SK-N-SH (cell line): Measurements from ENCODE around the gene GLIS1. TPM values are rescaled to one million over a fixed set of nuclear protein-coding genes. Genes with fewer than 3 reads are reported as not detected.

Experiments used
- CTCF ChIA-PET: fragments of 300-600, 350-600 bp; formaldehyde crosslinking; extraction: SDS; loops from one replicate; lab custom pipeline; 2021; lab: Yijun Ruan, JAX
- POLR2A ChIA-PET: fragments of 350-600 bp; sonication (Branson Sonifier 250); formaldehyde crosslinking; extraction: SDS; loops from one replicate; lab custom pipeline; 2020; ENCODE audit warnings: antibody characterized with exemption, inconsistent platforms; lab: Yijun Ruan, JAX
- DNase-seq: peaks from one replicate; pipeline ENCODE4 v3.0.0; 2012
- H2AFZ ChIP-seq: fragments of 200-600 bp; sonication (generic); 2 replicates; pipeline ENCODE4 v1.8.1; 2016; ENCODE audit warnings: antibody characterized with exemption, mild to moderate bottlenecking, low read depth
- H3F3A ChIP-seq: fragments of 200-600 bp; sonication (generic); replicated peaks from 2 replicates; pipeline ENCODE3; 2016; ENCODE audit warnings: antibody characterized with exemption, mild to moderate bottlenecking; ENCODE audit not compliant: insufficient read depth
- H3K27ac ChIP-seq, 2 experiments: fragments of 200-500 bp in 1 of 2; fragments of 200-600 bp in 1 of 2; sonication (Bioruptor generic) in 1 of 2; sonication (generic), shearing (Covaris generic) in 1 of 2; 2 replicates each; pipeline versions ENCODE4 v1.5.1 to v1.6.1; 2014 to 2016; ENCODE audit warnings: low read depth in 2 of 2, inconsistent platforms in 1 of 2, low read length in 1 of 2, mild to moderate bottlenecking in 1 of 2, mixed read lengths in 1 of 2
- H3K27me3 ChIP-seq: fragments of 200-600 bp; sonication (generic), shearing (Covaris generic); 2 replicates; pipeline ENCODE4 v1.6.1; 2016; ENCODE audit warnings: mixed run types; ENCODE audit not compliant: insufficient read depth
- H3K36me3 ChIP-seq, 2 experiments: fragments of 200-500 bp in 1 of 2; fragments of 200-600 bp in 1 of 2; sonication (Bioruptor generic) in 1 of 2; sonication (generic) in 1 of 2; replicated peaks in 1 of 2; 2 replicates each; pipeline versions ENCODE3 to v1.5.1; 2014 to 2016; ENCODE audit warnings: low read length in 1 of 2, mild to moderate bottlenecking in 1 of 2; ENCODE audit not compliant: insufficient read depth in 2 of 2, control insufficient read depth in 1 of 2
- H3K4me1 ChIP-seq, 2 experiments: fragments of 200-500 bp in 1 of 2; fragments of 200-600 bp in 1 of 2; sonication (Bioruptor generic) in 1 of 2; sonication (generic), shearing (Covaris generic) in 1 of 2; 2 replicates each; pipeline versions ENCODE4 v1.5.1 to v1.6.1; 2014 to 2016; ENCODE audit warnings: low read depth in 1 of 2, low read length in 1 of 2, mixed run types in 1 of 2; ENCODE audit not compliant: insufficient read depth in 2 of 2, control insufficient read depth in 1 of 2
- H3K4me2 ChIP-seq: fragments of 200-600 bp; sonication (generic), shearing (Covaris generic); 2 replicates; pipeline ENCODE4 v1.6.1; 2017; ENCODE audit warnings: mixed run types
- H3K4me3 ChIP-seq, 2 experiments: fragments of 200-500 bp in 1 of 2; fragments of 200-600 bp in 1 of 2; sonication (Bioruptor generic) in 1 of 2; sonication (generic), shearing (Covaris generic) in 1 of 2; 2 replicates each; pipeline versions ENCODE4 v1.5.1 to v1.8.1; 2014 to 2016; ENCODE audit warnings: low read depth in 2 of 2, inconsistent platforms in 1 of 2, low read length in 1 of 2, mild to moderate bottlenecking in 1 of 2, mixed read lengths in 1 of 2, moderate library complexity in 1 of 2
- H3K79me2 ChIP-seq: fragments of 200-600 bp; sonication (generic); 2 replicates; pipeline ENCODE4 v1.8.1; 2017; ENCODE audit warnings: mild to moderate bottlenecking; ENCODE audit not compliant: insufficient read depth
- H3K9ac ChIP-seq: fragments of 200-600 bp; sonication (generic); 2 replicates; pipeline ENCODE4 v1.6.1; 2017; ENCODE audit warnings: mixed run types
- H3K9me2 ChIP-seq: fragments of 200-600 bp; sonication (generic); 2 replicates; pipeline ENCODE4 v1.6.1; 2017; ENCODE audit warnings: mixed run types
- H3K9me3 ChIP-seq: fragments of 200-600 bp; sonication (generic); 2 replicates; pipeline ENCODE4 v1.6.1; 2017; ENCODE audit warnings: mixed run types, mild to moderate bottlenecking, moderate library complexity
- H4K20me1 ChIP-seq: fragments of 200-600 bp; sonication (generic); 2 replicates; pipeline ENCODE4 v1.6.1; 2017; ENCODE audit warnings: mild to moderate bottlenecking, mixed run types; ENCODE audit not compliant: insufficient read depth
- CHD2 ChIP-seq: fragments of 150-350 bp; IDR thresholded peaks from 2 replicates; pipeline ENCODE4 v1.6.1; 2018; ENCODE audit warnings: low read length; ENCODE audit not compliant: partially characterized antibody
- FOXJ3 ChIP-seq: sonication (generic); formaldehyde crosslinking; IDR thresholded peaks from 2 replicates; pipeline ENCODE4 v1.5.1; 2020; ENCODE audit warnings: mild to moderate bottlenecking, missing genetic modification reagents
- GABPA ChIP-seq: IDR thresholded peaks from 2 replicates; pipeline ENCODE4 v1.4.0; 2012; ENCODE audit warnings: low read depth, mild to moderate bottlenecking
- GATA2 ChIP-seq: sonication (generic); formaldehyde crosslinking; IDR thresholded peaks from 2 replicates; pipeline ENCODE4 v1.5.0; 2020; ENCODE audit warnings: mild to moderate bottlenecking, missing genetic modification reagents
- MXI1 ChIP-seq: IDR thresholded peaks from 2 replicates; pipeline ENCODE4 v1.6.1; 2012; ENCODE audit warnings: mild to moderate bottlenecking, low read depth, low read length, improper control_type of control experiment
- NFIC ChIP-seq: IDR thresholded peaks from 2 replicates; pipeline ENCODE4 v1.4.0; 2012; ENCODE audit warnings: borderline replicate concordance
- NRF1 ChIP-seq: IDR thresholded peaks from 2 replicates; pipeline ENCODE4 v1.6.1; 2012; ENCODE audit warnings: low read depth, mild to moderate bottlenecking, low read length
- RAD21 ChIP-seq: IDR thresholded peaks from 2 replicates; pipeline ENCODE4 v1.6.1; 2012; ENCODE audit warnings: mild to moderate bottlenecking, low read length
- RCOR1 ChIP-seq: fragments of 150-350 bp; IDR thresholded peaks from 2 replicates; pipeline ENCODE4 v1.6.1; 2017; ENCODE audit warnings: antibody characterized with exemption, low read length
- SIN3A ChIP-seq: IDR thresholded peaks from 2 replicates; pipeline ENCODE4 v1.6.1; 2012; ENCODE audit warnings: low read depth, mild to moderate bottlenecking, low read length, moderate library complexity, borderline replicate concordance
- SMC3 ChIP-seq: IDR thresholded peaks from 2 replicates; pipeline ENCODE4 v1.6.1; 2012; ENCODE audit warnings: low read depth, low read length, improper control_type of control experiment
- TAF1 ChIP-seq: IDR thresholded peaks from 2 replicates; pipeline ENCODE4 v1.6.1; 2012; ENCODE audit warnings: low read depth, mild to moderate bottlenecking, low read length, moderate library complexity, borderline replicate concordance
- TEAD4 ChIP-seq: IDR thresholded peaks from 2 replicates; pipeline ENCODE4 v1.4.0; 2012; ENCODE audit warnings: mild to moderate bottlenecking, borderline replicate concordance; ENCODE audit not compliant: insufficient read depth
- WGBS: methylation state at CpG from one replicate; pipeline ENCODE4 v1.1.6; 2017; ENCODE audit warnings: low lambda C conversion rate; 5-methylcytosine and 5-hydroxymethylcytosine counted together
- polyA plus RNA-seq, 3 experiments: library from polyadenylated mRNA; depleted of rRNA; stranded (reverse); fragments of >200 nt; gene quantifications; 2 replicates each; pipeline ENCODE4 v1.2.3, GENCODE V29; 2012
- TF ChIP-seq, protein P1 (sequence below): fragments of 150-350 bp; IDR thresholded peaks from 2 replicates; pipeline ENCODE4 v1.6.1; 2016; ENCODE audit warnings: mild to moderate bottlenecking, low read depth, low read length
- TF ChIP-seq, protein P2 (sequence below): IDR thresholded peaks from 2 replicates; pipeline ENCODE4 v1.4.0; 2012; ENCODE audit warnings: low read depth, borderline replicate concordance
- TF ChIP-seq, protein P3 (sequence below): IDR thresholded peaks from 2 replicates; pipeline ENCODE4 v1.4.0; 2012; ENCODE audit warnings: low read depth

Gene GLIS1
- polyA plus RNA-seq, 1 of the 3 experiments (the other 2 are of a cell fraction): 0.13 TPM

DNA sequence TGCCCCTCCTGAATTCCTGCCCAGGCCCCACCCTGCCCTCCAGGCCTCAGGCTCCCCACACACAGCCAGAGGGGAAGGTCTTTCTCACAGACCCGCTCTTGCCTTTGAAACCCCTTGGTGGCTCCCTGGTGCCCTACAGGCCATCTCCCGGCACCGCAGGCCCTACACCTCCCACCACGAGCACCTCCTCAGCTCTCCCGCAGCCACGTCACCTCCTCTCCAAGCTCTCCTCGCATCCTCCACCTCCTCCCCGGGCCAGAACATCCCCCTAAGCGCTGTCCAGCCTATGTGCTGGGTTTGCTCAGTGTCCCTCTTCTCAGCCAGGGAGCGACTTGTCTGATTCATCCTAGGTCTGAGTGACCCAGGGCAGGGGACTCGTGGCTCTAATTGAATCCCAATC, 213.4 kb downstream of the GLIS1 start:
- ChIA-PET CTCF (interaction anchor here (0.8 to 1.6 kb wide), 6 partner anchors 9 to 40 kb away, joined by 3 to 5 read pairs (median 4); no protein-coding TSS in a partner anchor), POLR2A (no interaction called here)
- H3K36me3 ChIP-seq: no peaks in the 10 kb centered on the region
- peak; percentile 66 for DNase-seq
- no peak for TF ChIP-seq GABPA
- no peak for TF ChIP-seq RAD21
- TF ChIP-seq, protein P1, sequence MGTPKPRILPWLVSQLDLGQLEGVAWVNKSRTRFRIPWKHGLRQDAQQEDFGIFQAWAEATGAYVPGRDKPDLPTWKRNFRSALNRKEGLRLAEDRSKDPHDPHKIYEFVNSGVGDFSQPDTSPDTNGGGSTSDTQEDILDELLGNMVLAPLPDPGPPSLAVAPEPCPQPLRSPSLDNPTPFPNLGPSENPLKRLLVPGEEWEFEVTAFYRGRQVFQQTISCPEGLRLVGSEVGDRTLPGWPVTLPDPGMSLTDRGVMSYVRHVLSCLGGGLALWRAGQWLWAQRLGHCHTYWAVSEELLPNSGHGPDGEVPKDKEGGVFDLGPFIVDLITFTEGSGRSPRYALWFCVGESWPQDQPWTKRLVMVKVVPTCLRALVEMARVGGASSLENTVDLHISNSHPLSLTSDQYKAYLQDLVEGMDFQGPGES: no peak
- TF ChIP-seq FOXJ3 (CRISPR knock-in tag): no peak
- TF ChIP-seq GATA2 (CRISPR knock-in tag): no peak
- TF ChIP-seq, protein P2, sequence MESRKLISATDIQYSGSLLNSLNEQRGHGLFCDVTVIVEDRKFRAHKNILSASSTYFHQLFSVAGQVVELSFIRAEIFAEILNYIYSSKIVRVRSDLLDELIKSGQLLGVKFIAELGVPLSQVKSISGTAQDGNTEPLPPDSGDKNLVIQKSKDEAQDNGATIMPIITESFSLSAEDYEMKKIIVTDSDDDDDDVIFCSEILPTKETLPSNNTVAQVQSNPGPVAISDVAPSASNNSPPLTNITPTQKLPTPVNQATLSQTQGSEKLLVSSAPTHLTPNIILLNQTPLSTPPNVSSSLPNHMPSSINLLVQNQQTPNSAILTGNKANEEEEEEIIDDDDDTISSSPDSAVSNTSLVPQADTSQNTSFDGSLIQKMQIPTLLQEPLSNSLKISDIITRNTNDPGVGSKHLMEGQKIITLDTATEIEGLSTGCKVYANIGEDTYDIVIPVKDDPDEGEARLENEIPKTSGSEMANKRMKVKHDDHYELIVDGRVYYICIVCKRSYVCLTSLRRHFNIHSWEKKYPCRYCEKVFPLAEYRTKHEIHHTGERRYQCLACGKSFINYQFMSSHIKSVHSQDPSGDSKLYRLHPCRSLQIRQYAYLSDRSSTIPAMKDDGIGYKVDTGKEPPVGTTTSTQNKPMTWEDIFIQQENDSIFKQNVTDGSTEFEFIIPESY: no peak
- TF ChIP-seq NFIC: no peak
- no peak for TF ChIP-seq SIN3A
- TF ChIP-seq, protein P3, sequence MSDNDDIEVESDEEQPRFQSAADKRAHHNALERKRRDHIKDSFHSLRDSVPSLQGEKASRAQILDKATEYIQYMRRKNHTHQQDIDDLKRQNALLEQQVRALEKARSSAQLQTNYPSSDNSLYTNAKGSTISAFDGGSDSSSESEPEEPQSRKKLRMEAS: no peak
- TF ChIP-seq RCOR1: no peak
- no peak for TF ChIP-seq TEAD4
- no peak for TF ChIP-seq SMC3
- TF ChIP-seq NRF1: no peak
- TF ChIP-seq MXI1: no peak
- TF ChIP-seq TAF1: no peak
- no peak for TF ChIP-seq CHD2
- no peaks in the 10 kb centered on the region for H3K9me3 ChIP-seq
- H3K27me3 ChIP-seq: no peaks in the 10 kb centered on the region
- H3K4me3 ChIP-seq: no peak overlapping the region
- H3K4me2 ChIP-seq: no peak overlapping the region
- H2AFZ ChIP-seq: no peak overlapping the region
- no peak overlapping the region for H3K27ac ChIP-seq
- peaks cover 0 to 57% of the 10 kb centered on the region in 2 experiments; a peak in 1 of 4 replicates for H3K4me1 ChIP-seq
- H3F3A ChIP-seq: no peaks in the 10 kb centered on the region
- no peaks in the 10 kb centered on the region for H4K20me1 ChIP-seq
- H3K9me2 ChIP-seq: no peaks in the 10 kb centered on the region
- no peak overlapping the region for H3K9ac ChIP-seq
- no peaks in the 10 kb centered on the region for H3K79me2 ChIP-seq
- WGBS: 84% methylated on average over 10 of the region's 11 CpGs
